Gastroesophageal sphincter (tissue), 4 donors: ENCODE results near the gene H2AZ1. TPM values are rescaled to one million over a fixed set of nuclear protein-coding genes. Genes with fewer than 3 reads are reported as not detected.

Experiments used
- ATAC-seq: fragments of 150-250 bp; one replicate; pipeline ENCODE4 v1.9.1; 2016; ENCODE audit warnings: mild to moderate bottlenecking, moderate library complexity
- H3K27ac ChIP-seq, 4 donors: fragments of 200-600 bp; sonication (generic) in 3 of 4; 1 replicate in 3 of 4; 2 replicates in 1 of 4; pipeline ENCODE4 v1.5.1; 2016 to 2019
- H3K27me3 ChIP-seq: fragments of 200-600 bp; sonication (generic); one replicate; pipeline ENCODE4 v1.5.1; 2019
- H3K36me3 ChIP-seq, 2 donors: fragments of 200-600 bp; sonication (generic); one replicate each; pipeline ENCODE4 v1.5.1; 2019; ENCODE audit warnings: control low read depth in 1 of 2
- H3K4me1 ChIP-seq, 3 donors: fragments of 200-600 bp; sonication (generic); 1 replicate in 2 of 3; 2 replicates in 1 of 3; pipeline ENCODE4 v1.5.1; 2016 to 2019; ENCODE audit warnings: control low read depth in 2 of 3
- H3K4me3 ChIP-seq, 2 donors: fragments of 200-600 bp; sonication (generic); one replicate each; pipeline ENCODE4 v1.5.1; 2019; ENCODE audit warnings: mild to moderate bottlenecking in 1 of 2, moderate library complexity in 1 of 2
- H3K9me3 ChIP-seq, 3 donors: fragments of 200-600 bp; sonication (generic); one replicate each; pipeline ENCODE4 v1.5.1; 2017 to 2019; ENCODE audit warnings: control low read depth in 2 of 3
- CTCF ChIP-seq, 4 experiments: fragments of 200-600 bp in 2 of 4; fragments of 450-650 bp in 2 of 4; sonication (generic) in 1 of 4; IDR thresholded peaks; one replicate each; pipeline ENCODE4 v1.5.1; 2017 to 2019; ENCODE audit warnings: antibody characterized with exemption in 4 of 4, mild to moderate bottlenecking in 2 of 4, moderate library complexity in 2 of 4
- EP300 ChIP-seq: sonication (generic); formaldehyde crosslinking; IDR thresholded peaks from one replicate; pipeline ENCODE4 v1.6.1; 2017; ENCODE audit warnings: antibody characterized with exemption, mild to moderate bottlenecking
- POLR2A ChIP-seq, 2 donors: fragments of 450-650 bp; IDR thresholded peaks; one replicate each; pipeline ENCODE4 v1.6.1; 2017; ENCODE audit warnings: antibody characterized with exemption in 2 of 2, mild to moderate bottlenecking in 2 of 2, moderate library complexity in 1 of 2
- POLR2AphosphoS5 ChIP-seq: sonication (generic); formaldehyde crosslinking; IDR thresholded peaks from one replicate; pipeline ENCODE4 v1.6.1; 2017; ENCODE audit warnings: antibody characterized with exemption
- WGBS, 2 donors: methylation state at CpG; one replicate each; pipeline ENCODE4 v1.1.5; 2018; ENCODE audit warnings: low coverage in 1 of 2; 5-methylcytosine and 5-hydroxymethylcytosine counted together
- total RNA-seq, 4 donors: library from RNA; depleted of rRNA; stranded (reverse); fragments of >200 nt; gene quantifications; one replicate each; pipeline ENCODE4 v1.1.0, GENCODE V29; 2016

H2AZ1 gene
- total RNA-seq, 4 donors from 2014 or later, result 193 to 364 (median 279) TPM

DNA sequence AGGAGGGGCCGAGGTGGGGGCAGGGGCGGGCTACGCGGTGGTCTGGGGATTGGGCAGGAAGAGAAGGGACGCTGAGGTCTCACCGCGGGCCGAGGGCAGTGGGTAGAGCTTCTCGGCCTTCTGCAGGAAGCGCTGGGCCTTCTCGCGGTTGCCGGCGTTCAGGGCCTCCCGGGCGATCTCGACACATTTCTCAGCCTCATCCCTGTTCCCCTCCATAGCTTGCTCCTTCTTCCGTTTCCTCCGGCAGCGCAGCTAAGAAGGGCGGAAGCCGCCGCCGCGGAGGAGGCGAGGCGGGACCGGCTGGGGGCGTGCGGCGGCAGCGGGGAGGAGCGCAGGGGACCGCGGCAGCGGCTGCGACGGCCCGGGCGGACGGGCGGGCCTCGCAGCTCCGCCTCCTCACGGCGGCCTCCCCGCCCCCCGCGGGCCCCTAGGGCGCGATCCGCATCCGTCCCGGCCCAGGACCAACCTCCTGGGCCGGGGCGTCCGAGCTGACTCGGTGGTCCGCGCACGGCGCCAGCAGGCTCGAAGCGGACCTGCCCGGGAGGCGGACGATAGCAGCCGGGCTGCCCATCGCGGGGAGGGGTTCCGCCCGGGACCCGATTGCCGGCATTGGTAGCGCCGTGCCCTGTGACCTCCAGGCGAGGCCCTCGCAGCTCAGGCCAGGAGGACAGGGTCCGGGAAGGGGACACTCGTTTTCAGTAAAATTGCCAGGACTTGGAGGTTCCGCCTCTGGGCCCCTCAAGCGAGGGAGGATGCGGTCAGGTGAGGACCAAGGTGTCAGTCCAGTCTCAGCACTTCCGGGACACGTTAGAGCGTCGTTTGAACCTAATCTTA, 3.5 kb downstream of the H2AZ1 start, which contains the start of gene DNAJB14:
DNAJB14 (minus strand) TSS at position 263 of the 834 bp plus-strand sequence; CDS start at position 216, 47 bp downstream.
- H3K4me1 ChIP-seq, result peaks cover 7 to 76% (median 16%) of the 10 kb centered on the region in 3 donors
- peak; percentile 67 for ATAC-seq
- peak within 1 kb of the TSS; percentile 92 to 97 (median 94) for H3K27ac ChIP-seq
- WGBS, 2 donors, result 0% methylated on average over 1 of the region's 87 CpGs; no CpG with 5 or more reads in 1 of the 2 donors
- TF ChIP-seq POLR2A (IDR thresholded peaks at IDR 0.05) (peak; percentile 67), CTCF (IDR thresholded peaks at IDR 0.05) (peak in 2 of 4 experiments; percentile 17 to 34), POLR2AphosphoS5 (peak; percentile 47), EP300 (no peak)
- H3K27me3 ChIP-seq, result no peaks in the 10 kb centered on the region
- peak within 1 kb of the TSS; percentile 66 to 85 for H3K4me3 ChIP-seq
- H3K9me3 ChIP-seq, result no peaks in the 10 kb centered on the region
- no peaks in the 10 kb centered on the region for H3K36me3 ChIP-seq

DNA sequence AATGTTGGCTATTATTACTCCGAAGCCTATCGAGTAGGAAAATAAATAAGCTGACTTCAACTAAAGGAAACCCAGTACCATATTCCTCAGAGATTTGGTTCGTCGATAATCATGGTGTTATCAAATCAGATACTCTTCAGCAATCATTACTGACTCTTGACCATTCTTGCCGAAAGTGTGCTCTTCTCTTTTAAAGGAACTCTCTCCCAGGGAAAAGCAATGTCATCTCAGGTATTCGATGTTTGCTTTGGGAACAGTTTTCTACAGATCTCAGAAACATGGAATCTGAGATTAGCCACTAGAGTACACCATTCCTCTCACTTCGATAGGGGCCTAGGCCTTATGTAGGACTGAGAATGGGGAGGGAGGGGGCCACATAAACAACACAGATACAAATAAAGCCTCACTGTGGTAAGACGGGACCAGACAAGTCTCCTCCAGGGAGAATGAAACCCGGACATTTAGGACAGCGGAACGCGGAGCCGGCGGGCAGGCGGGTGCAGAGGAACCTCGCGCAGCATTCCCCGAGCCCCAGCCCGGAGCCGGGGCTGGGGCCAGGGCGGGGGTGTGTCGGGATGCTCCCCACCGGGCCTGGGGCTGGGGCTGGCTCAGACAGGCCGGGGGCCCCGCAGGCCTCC, 4.2 kb downstream of the H2AZ1 start:
- 1 to 8% methylated on average over 7 to 17 of the region's 25 CpGs for WGBS, 2 donors
- H3K4me3 ChIP-seq, result peak overlapping the region; percentile 66 to 85
- no peaks in the 10 kb centered on the region for H3K27me3 ChIP-seq
- H3K4me1 ChIP-seq, result peaks cover 7 to 70% (median 14%) of the 10 kb centered on the region in 3 donors
- no peak for ATAC-seq
- H3K36me3 ChIP-seq, result no peaks in the 10 kb centered on the region
- H3K27ac ChIP-seq, result peak overlapping the region; percentile 92 to 97 (median 94)
- no peak for TF ChIP-seq CTCF (IDR thresholded peaks at IDR 0.05)
- no peak for TF ChIP-seq EP300
- TF ChIP-seq POLR2A (IDR thresholded peaks at IDR 0.05), result no peak
- no peak for TF ChIP-seq POLR2AphosphoS5
- H3K9me3 ChIP-seq, result no peaks in the 10 kb centered on the region

GRCh38 chr4:99943904-99944437, 6.1 kb downstream of the H2AZ1 start:
- H3K4me1 ChIP-seq, result peaks cover 7 to 65% (median 14%) of the 10 kb centered on the region in 3 donors
- 84 to 100% methylated on average over 2 of the region's 2 CpGs for WGBS, 2 donors
- H3K27me3 ChIP-seq, result no peaks in the 10 kb centered on the region
- H3K9me3 ChIP-seq, result no peaks in the 10 kb centered on the region
- no peak overlapping the region for H3K27ac ChIP-seq
- no peak for ATAC-seq
- no peak for TF ChIP-seq EP300
- TF ChIP-seq POLR2AphosphoS5, result no peak
- no peak for TF ChIP-seq POLR2A (IDR thresholded peaks at IDR 0.05)
- TF ChIP-seq CTCF (IDR thresholded peaks at IDR 0.05), result no peak
- H3K4me3 ChIP-seq, result no peak overlapping the region
- H3K36me3 ChIP-seq, result no peaks in the 10 kb centered on the region

GRCh38 chr4:99938243-99938753, 11.8 kb downstream of the H2AZ1 start:
- WGBS, 2 donors, result 89 to 94% methylated on average over 3 of the region's 3 CpGs

More at GRCh38 chr4:99938243-99938753, 11.8 kb downstream of the H2AZ1 start:
- no peaks in the 10 kb centered on the region for H3K27me3 ChIP-seq
- H3K9me3 ChIP-seq, result peaks cover 0 to 24% (median 0%) of the 10 kb centered on the region in 3 donors
- no peak for ATAC-seq
- peaks cover 0 to 18% (median 0%) of the 10 kb centered on the region in 3 donors for H3K4me1 ChIP-seq
- no peak overlapping the region for H3K4me3 ChIP-seq
- no peak overlapping the region for H3K27ac ChIP-seq
- peaks cover 0 to 12% of the 10 kb centered on the region in 2 donors for H3K36me3 ChIP-seq
- TF ChIP-seq POLR2A (IDR thresholded peaks at IDR 0.05), result no peak
- no peak for TF ChIP-seq POLR2AphosphoS5
- no peak for TF ChIP-seq EP300
- no peak for TF ChIP-seq CTCF (IDR thresholded peaks at IDR 0.05)
